LNCAP (cell line): ENCODE results near the gene YY1.

Source experiments
- TF ChIP-seq, protein P1 (sequence below): fragments of 450-650 bp; IDR thresholded peaks from 2 replicates; pipeline ENCODE4 v1.5.1; 2017; ENCODE audit warnings: mild to moderate bottlenecking

Gene YY1

GRCh38 chr14:100211893-100212292 is 27.1 kb upstream of the YY1 start:
- TF ChIP-seq, protein P1, sequence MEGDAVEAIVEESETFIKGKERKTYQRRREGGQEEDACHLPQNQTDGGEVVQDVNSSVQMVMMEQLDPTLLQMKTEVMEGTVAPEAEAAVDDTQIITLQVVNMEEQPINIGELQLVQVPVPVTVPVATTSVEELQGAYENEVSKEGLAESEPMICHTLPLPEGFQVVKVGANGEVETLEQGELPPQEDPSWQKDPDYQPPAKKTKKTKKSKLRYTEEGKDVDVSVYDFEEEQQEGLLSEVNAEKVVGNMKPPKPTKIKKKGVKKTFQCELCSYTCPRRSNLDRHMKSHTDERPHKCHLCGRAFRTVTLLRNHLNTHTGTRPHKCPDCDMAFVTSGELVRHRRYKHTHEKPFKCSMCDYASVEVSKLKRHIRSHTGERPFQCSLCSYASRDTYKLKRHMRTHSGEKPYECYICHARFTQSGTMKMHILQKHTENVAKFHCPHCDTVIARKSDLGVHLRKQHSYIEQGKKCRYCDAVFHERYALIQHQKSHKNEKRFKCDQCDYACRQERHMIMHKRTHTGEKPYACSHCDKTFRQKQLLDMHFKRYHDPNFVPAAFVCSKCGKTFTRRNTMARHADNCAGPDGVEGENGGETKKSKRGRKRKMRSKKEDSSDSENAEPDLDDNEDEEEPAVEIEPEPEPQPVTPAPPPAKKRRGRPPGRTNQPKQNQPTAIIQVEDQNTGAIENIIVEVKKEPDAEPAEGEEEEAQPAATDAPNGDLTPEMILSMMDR: no peak

- TF ChIP-seq, protein P1: no peak
These were observed 26.2 kb upstream of the YY1 start for GRCh38 chr14:100212476-100213333.

DNA sequence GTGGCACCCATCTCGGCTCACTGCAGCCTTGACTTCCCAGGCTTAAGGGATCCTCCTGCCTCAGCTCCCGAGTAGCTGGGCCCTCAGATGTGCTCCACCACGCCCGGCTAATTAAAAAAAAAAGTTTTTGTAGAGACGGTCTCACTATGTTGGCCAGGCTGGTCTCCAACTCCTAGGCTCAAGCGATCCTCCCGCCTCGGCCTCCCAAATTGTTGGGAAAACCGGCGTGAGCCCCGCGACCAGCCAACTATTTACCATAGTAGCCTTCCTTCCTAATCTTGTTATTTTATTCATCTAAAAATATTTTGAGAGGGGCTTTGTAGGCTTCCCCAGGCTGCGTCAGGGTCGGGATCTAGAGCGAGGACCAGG is 25.4 kb upstream of the YY1 start:
- TF ChIP-seq, protein P1: no peak

- TF ChIP-seq, protein P1: no peak
These were observed 24.8 kb upstream of the YY1 start for GRCh38 chr14:100213956-100214769.

DNA sequence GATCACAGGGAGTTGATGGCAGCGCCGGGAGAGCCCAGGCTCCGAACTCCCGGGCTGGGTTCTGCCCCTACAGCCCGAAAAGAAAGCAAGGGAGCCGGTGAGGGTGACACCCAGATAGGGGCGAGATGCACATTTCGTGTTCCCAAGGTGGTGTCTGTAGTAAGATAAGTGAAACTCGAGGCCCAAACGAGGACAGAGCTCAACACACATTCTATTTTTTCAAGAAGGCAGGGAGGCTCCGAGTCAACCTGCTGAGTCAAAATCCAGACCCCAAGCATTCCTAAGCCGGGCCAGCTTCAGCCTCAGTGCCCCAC is 24.2 kb upstream of the YY1 start:
- TF ChIP-seq, protein P1: no peak

DNA sequence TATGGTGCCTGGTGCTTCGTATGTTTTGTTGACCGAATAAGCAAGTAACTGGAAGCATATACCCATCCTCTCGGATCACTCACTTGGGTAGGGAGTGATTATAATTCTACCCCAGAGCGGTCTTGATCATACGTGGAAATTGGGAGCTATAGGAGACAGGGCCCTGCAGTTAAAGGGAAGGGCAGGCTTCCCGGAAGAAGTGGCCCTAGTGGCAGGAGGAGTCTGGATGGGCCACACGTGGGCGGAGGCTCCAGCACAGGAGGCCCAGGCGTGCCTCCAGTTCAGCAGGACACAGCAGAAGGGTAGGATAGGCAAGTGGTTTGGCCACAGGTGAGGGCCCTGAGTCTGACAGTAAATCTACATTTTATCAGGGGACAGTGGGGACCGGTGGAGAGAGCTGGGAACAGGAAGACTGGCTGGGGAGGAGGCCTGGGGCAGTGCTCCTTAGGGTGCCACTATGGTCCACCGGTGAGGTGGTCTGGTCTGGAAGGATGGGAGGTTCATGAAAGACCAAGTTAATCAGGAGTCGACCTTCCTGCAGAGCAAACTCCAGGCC is 23.5 kb upstream of the YY1 start:
- TF ChIP-seq, protein P1: no peak

- TF ChIP-seq, protein P1: no peak
These were observed 19.7 kb upstream of the YY1 start for GRCh38 chr14:100219126-100219785.
